ENCODE measurements around the gene AURKA. TPM values are rescaled to one million over a fixed set of nuclear protein-coding genes. Genes with fewer than 3 reads are reported as not detected.

The AURKA gene
- total and polyA plus RNA-seq, 2 of the 8 experiments (the other 6 are each of a cell fraction or from before 2014, with no cell fraction given) = 45.8 to 84.8 TPM

DNA sequence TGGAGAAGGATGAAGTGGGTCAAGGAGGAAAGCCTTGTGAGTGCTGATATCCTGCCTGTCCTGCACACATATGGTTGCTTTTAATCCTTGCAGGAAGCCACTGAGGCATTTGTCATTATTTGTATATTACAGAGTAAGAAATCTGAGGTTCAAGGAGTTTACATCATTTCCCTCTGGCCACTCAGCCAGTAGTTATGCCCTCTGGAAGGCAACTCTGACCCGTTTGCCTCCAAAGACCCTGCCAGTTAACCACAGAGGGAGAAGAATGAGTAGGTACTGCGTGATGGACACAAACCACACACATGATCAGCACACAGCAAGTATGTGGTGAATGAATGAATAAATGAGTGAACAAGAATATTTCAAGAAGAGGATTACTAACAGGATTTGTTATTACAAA, 41.2 kb downstream of the AURKA start:
- Histone ChIP-seq H2BK120ac (replicated peaks; ENCODE audit: low read depth, low read length) (no peak overlapping the region), H3K23ac (ENCODE audit: insufficient read length) (no peak overlapping the region), H3K79me2 (ENCODE audit: control insufficient read depth in 1 of 2, insufficient read depth in 2 of 2, low read length in 2 of 2) (no peaks in the 10 kb centered on the region), H3K18ac (ENCODE audit: extremely low read depth, low read length) (no peak overlapping the region), H3K4ac (replicated peaks; ENCODE audit: insufficient read length, low read depth, low read length) (no peak overlapping the region), H3K9ac (replicated peaks in 1 of 4; ENCODE audit: extremely low read depth in 1 of 4, low read depth in 3 of 4, low read length in 3 of 4) (no peak overlapping the region), H2AK5ac (ENCODE audit: low read depth, low read length) (0 out of 2 replicates have a peak overlapping the region, but pooled peaks have one; percentile 31), H3K56ac (replicated peaks; ENCODE audit: insufficient read length, low read depth, low read length) (no peak overlapping the region), H3K4me1 (replicated peaks in 1 of 4; ENCODE audit: control insufficient read depth in 3 of 4, insufficient read depth in 4 of 4, low read length in 3 of 4) (peaks cover 0 to 6% (median 3%) of the 10 kb centered on the region in 4 experiments; a peak in 3 of 7 replicates), H2BK5ac (ENCODE audit: low read depth, low read length) (no peak overlapping the region), H3K4me3 (ENCODE audit: extremely low read depth in 1 of 4, insufficient read depth in 2 of 4, low read depth in 3 of 4, low read length in 4 of 4) (no peak overlapping the region), H3K4me2 (ENCODE audit: insufficient read depth in 1 of 2, low read depth in 2 of 2, low read length in 2 of 2) (no peak overlapping the region), H2BK15ac (ENCODE audit: low read length) (no peak overlapping the region), H3K23me2 (ENCODE audit: low read depth, low read length) (no peaks in the 10 kb centered on the region), H4K5ac (ENCODE audit: insufficient read length, low read depth, low read length) (no peak overlapping the region), H3K27ac (ENCODE audit: low read depth, low read length) (no peak overlapping the region), H3K14ac (ENCODE audit: insufficient read length) (no peak overlapping the region), H3K79me1 (ENCODE audit: low read depth, low read length) (no peaks in the 10 kb centered on the region), H3K9me3 (ENCODE audit: insufficient read depth in 2 of 2, low read depth in 1 of 2, low read length in 1 of 2) (no peaks in the 10 kb centered on the region), H4K8ac (ENCODE audit: extremely low read depth, insufficient read depth, low read length) (no peak overlapping the region), H4K20me1 (replicated peaks in 1 of 2; ENCODE audit: control insufficient read depth in 1 of 2, insufficient read depth in 2 of 2, low read length in 2 of 2) (no peaks in the 10 kb centered on the region), H3K36me3 (ENCODE audit: control insufficient read depth in 2 of 4, insufficient read depth in 4 of 4, low read length in 3 of 4) (no peaks in the 10 kb centered on the region), H2AFZ (ENCODE audit: low read length) (no peak overlapping the region), H2BK12ac (ENCODE audit: low read depth, low read length) (no peak overlapping the region), H2BK20ac (ENCODE audit: low read length) (no peak overlapping the region), H3K27me3 (replicated peaks in 1 of 4; ENCODE audit: control insufficient read depth in 3 of 4, extremely low read depth in 1 of 4, insufficient read depth in 3 of 4, low read length in 3 of 4) (peaks cover 0 to 7% (median 4%) of the 10 kb centered on the region in 4 experiments; a peak in 5 of 7 replicates), H4K91ac (replicated peaks; ENCODE audit: insufficient read length, low read length) (no peak overlapping the region)
- WGBS, 2 experiments (ENCODE audit: extremely low coverage in 1 of 2, insufficient coverage in 1 of 2, insufficient read length in 1 of 2, insufficient replicate concordance in 2 of 2, low coverage in 1 of 2, low lambda C conversion rate in 2 of 2, missing lambda C conversion rate in 1 of 2) = 92% methylated on average over 2 of the region's 2 CpGs; no CpG with 5 or more reads in 1 of the 2 experiments
- POLR2A ChIA-PET (ENCODE audit: partially characterized antibody) = no interaction called here
- FAIRE-seq (no peak), DNase-seq (ENCODE audit: low read depth in 1 of 2, low spot score in 2 of 2) (no peak)
- CTCF ChIA-PET (ENCODE audit: partially characterized antibody) = interaction anchor here (0.6 kb wide), 1 partner anchor 306 kb away, joined by 3 read pairs; no protein-coding TSS in a partner anchor
- TF ChIP-seq CHD2 (IDR thresholded peaks at IDR 0.05; ENCODE audit: low read length) (no peak), SIRT6 (IDR thresholded peaks at IDR 0.05; ENCODE audit: low read length) (no peak), CHD1 (IDR thresholded peaks at IDR 0.05; ENCODE audit: low read depth, low read length) (no peak), TAF7 (optimal IDR thresholded peaks at IDR 0.05; ENCODE audit: borderline replicate concordance, low read depth, low read length) (no peak), CTBP2 (IDR thresholded peaks at IDR 0.05; ENCODE audit: borderline replicate concordance, insufficient read depth, insufficient read length, low read length) (no peak), POU5F1 (IDR thresholded peaks at IDR 0.05; ENCODE audit: low read depth, low read length) (no peak), RFX5 (IDR thresholded peaks at IDR 0.05; ENCODE audit: borderline replicate concordance, low read depth, low read length) (no peak), YY1 (IDR thresholded peaks at IDR 0.05; ENCODE audit: low read depth, low read length) (no peak), EP300 (IDR thresholded peaks at IDR 0.05; ENCODE audit: borderline replicate concordance in 1 of 2, low read depth in 2 of 2, low read length in 2 of 2) (no peak), BRCA1 (IDR thresholded peaks at IDR 0.05; ENCODE audit: low read depth, low read length) (no peak), POLR2A (IDR thresholded peaks at IDR 0.05; ENCODE audit: control extremely low read depth in 1 of 2, low read depth in 2 of 2, low read length in 2 of 2) (no peak)
- TF ChIP-seq, protein P1, sequence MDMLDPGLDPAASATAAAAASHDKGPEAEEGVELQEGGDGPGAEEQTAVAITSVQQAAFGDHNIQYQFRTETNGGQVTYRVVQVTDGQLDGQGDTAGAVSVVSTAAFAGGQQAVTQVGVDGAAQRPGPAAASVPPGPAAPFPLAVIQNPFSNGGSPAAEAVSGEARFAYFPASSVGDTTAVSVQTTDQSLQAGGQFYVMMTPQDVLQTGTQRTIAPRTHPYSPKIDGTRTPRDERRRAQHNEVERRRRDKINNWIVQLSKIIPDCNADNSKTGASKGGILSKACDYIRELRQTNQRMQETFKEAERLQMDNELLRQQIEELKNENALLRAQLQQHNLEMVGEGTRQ (IDR thresholded peaks at IDR 0.05; ENCODE audit: low read length) = no peak

Data from H1 (cell line).